GM21423 (cell line): ENCODE measurements around the gene ACOT11.
"Not testable (repeated sequence)": the region's sequence is repeated elsewhere in the genome, so short reads cannot be mapped to it uniquely, and the experiment has no call there.

ENCODE experiments used
- ATAC-seq: cut with Tn5 transposase; IDR thresholded peaks from one replicate; pipeline ENCODE4 v1.9.1; 2021; ENCODE audit warnings: mild to moderate bottlenecking, moderate library complexity; ENCODE audit not compliant: unreplicated experiment

The ACOT11 gene

DNA sequence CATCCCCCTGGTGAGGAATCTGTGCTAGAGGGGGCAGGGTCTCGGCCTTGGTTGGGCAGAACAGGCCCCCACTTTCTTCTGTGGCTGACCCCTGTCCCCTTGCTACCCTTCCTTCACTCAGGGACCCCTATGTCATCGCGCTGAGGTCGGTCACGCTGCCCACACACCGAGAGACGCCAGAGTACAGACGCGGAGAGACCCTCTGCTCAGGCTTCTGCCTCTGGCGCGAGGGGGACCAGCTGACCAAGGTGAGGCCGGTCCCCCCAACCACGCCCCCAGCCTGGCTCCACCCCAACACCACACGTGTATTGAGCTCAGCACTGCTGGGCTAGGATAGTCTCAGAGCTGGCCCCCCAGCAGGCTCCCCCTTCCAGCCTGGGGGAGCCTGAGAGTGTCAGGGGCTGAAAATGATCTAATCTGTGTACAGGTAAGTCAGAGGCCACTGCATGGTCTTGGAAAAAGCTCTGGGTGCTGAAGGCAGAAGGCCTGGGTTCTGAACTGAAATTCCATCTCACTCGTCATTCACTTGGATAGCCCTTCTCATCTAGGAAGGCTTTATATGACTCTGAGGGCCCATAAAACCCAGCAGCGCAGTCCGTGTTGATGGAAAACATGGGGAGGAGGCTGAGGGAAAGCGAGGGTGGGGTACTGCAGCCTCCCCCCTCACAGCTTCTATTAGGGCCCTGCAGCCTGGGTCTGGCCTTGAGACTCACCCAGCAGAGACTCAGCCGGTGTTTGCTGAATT is 60.0 kb downstream of the ACOT11 start:
- ATAC-seq: no peak

DNA sequence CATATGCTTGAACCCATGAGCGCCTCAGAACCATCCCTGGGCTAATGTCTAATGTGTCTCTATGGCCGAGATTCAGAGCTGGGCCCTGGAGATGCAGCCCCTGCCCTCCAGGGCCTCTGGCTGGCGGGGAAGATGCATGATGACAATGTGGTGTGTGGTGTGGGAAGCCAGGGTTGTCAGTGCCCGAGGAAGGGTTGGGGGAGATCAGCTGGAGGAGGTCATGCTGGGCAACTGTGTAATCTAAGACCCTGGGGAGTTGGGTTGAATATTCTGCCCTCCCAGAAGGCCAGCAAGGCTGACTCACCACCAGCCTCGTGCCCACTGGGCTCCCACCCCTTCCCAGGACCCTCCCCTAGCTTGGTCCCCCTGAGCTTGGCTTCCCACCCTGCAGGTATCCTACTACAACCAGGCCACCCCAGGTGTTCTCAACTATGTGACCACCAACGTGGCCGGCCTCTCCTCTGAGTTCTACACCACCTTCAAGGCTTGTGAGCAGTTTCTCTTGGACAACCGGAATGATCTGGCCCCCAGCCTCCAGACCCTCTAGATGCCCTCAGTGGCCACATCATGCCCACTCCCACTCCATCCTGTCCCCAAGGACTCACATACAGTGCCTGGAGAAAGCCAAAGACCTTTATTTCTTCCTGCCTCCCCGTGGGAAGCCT is 60.7 kb downstream of the ACOT11 start:
- ATAC-seq: no peak

DNA sequence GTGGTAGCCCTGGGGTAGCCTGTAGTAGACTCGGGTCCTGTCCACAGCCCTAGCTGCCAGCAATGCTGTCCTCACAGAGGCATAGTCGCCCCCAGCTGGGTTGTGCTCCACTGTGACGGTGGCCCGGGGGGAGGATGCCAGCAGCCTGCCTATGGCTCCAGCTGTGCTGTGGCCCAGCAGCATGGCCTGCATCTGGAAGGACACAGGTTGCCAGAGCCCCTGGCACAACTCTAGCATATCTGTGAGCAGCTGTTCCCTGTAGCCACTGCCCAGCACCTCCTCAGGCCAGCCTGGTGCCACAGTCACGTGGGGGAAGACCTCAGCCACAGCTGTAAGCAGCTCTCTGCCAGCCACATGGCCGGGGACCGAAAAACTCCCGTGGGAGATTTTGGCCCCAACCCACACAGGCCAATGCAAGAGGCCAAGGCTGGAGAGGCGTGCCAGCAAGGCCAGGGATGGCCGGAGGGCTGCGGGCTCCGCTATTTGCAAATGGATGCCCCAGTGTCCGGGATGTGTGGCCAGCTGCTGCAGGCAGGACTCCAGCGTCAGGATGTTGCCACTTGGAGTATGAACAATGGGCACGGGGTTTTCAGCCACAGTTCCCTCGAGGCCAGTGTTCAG is 61.4 kb downstream of the ACOT11 start:
- no peak for ATAC-seq

DNA sequence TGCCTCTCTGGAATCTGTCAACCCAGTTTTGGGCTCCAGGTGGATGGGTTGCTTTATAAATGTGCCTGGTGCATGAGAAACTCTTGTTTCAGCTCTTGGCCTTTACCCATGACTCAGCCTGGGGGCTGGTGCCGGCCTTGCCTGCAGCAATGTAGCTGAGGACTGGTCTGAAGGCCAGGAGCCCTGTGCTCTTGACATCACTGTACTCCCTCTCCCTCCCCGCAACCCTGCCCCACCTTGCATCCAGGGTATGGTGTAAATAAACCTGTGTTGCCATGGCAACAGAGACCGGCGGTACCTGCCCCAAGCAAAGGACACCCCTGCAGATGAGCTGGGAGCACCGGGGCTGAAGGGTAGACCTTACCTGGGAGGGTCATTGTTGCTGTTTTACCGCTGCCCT is 62.0 kb downstream of the ACOT11 start:
- no peak for ATAC-seq

DNA sequence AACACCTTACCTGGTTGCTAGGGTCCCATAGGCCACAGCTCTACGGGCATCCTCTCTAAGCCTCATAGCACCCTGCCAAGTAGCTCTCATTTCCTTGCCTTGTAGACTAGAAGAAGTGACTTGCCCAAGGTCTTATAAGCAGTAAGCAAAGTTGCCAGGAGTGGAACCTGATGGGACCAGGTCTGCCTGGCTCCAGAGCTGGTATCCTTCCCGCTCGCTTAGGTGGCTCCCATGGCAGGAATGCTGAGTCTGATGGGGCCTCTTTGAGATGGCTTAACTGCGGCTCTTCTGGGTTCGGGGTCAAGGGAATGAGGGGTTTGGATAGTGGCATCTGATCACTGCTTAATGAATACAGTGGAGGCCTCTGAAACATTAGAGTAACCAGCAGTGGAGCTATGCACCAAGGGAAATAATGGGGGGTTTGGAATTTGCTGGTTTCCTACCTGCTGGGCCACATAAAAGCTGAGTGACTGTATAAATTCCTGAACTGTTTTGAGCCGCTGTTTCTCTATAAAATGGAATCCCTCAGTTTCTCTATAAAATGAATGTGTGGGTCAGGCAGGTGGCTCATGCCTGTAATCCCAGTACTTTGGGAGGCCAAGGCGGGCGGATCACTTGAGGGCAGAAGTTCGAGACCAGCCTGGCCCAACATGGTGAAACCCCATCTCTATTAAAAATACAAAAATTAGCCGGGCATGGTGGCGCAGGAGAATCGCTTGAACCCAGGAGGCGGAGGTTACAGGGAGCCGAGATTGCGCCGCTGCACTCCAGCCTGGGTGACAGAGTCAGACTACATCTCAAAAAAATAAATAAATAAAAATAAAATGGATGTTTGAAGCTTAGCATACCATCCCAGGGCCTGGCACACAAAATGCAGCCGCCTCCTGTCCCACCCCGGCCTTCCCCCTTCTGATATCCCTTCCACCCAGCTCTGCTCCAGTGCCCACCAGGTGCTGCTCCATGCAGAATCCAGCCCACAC is 62.9 kb downstream of the ACOT11 start:
- no peak for ATAC-seq

DNA sequence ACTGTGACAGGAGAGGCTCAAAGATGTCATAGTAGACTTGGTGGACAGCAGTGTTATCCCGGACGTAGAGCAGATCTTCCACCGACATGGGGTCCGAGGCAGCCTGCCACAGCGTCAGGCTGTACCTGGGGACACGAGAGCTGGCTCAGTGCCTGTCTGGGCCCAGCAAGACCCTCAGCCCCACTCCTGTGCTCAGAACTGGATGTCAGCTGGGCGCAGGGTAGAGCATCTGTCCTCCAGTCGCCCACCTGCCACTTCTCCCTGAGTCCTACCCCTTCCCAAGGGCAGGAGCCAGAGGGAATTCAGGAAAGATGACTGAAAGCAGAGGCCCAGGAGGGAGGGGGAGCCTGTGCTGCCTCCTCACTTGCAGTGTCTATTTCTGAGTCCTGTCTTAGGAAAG is 63.6 kb downstream of the ACOT11 start:
- ATAC-seq: no peak

DNA sequence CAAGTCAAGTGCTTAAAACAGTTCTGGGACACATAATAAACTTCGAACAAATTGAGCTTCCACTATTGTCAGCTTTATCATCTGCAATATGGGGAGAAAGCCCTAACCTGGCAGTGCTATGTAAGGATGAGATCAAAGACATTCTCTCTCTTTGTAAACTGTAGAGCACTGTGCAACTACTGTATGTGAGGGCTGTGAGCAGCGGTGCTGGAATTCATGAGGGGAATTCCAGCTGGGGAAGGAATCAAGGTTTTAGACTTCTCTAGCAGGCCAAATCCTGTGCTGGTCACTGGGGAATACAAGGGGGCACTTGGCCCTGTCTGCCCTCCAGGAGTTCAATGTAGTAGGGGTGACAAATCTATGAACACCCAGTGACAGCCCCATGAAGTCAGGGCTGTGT is 66.0 kb downstream of the ACOT11 start:
- ATAC-seq: no peak

DNA sequence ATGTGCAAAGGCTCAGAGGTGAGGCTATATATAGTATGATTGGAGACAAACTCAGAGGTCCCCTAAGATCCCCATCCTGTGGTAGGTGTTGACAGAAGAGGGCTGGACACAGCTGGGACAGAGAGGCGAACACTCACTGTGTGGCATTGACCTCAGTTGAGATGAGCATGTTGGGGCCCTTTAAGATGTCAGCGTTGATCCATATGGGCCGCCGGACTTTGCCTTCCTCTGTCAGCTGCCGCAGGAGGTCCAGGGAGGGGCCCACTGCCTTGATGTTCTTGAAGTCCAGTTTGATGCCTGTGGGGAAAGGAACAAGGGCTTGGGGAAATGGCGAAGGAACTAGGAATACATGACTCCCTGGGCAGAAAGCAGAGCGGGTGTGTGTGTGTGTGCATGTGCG is 66.5 kb downstream of the ACOT11 start:
- no peak for ATAC-seq

DNA sequence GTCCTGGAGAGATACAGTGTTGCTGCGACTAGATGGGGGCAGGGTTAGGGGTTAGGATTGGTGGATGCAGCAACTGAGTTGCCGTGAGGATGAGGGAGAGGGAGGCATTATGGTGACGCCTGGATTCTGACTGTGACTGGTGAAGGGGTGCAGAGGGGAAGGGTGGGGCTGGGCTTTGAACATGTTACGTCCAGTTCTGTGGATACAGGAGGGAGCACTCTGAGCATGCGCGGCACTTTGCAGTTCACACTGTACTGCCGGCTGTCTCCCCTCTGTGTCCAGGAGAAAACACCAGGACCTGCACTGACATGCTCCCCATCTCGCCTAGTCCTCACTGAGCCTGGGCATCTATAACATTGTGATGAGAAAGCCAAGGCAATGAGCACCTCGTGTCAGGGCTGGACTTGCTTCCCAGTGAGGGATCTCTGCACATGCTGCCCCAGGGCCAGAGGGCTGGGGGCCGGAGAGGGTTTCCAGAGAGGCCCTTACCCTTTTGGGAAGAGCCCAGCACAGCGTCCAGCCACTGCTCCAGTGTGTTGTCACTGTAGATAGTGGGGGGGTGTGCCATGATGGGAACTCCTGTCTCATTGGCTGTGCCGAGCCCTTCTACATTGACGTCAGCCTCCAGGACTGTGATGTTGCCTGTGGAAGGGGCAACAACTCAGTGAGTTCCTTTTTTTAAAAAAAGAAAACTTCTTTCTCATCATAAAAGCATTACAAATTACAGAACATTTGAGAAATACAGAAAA is 67.7 kb downstream of the ACOT11 start:
- no peak for ATAC-seq

DNA sequence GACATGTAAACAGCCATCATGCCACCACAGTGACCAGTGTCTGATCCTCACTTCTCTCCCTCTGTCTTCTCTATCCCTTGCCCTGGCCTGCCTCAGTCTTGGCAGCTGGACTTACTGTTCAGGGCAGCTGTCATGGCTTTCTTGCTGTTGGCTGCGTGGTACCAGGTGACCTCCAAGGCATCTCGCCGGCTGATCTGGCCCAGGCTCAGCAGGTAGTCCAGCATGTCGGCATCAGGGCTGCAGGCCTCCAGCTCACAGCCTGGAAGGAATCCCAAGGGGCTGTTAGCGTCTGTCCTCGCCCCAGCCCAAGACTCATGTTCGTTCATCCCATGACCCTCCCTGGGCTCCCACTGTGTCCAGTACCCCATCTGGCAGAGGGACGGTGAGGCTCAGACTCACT is 71.7 kb downstream of the ACOT11 start:
- ATAC-seq: no peak

DNA sequence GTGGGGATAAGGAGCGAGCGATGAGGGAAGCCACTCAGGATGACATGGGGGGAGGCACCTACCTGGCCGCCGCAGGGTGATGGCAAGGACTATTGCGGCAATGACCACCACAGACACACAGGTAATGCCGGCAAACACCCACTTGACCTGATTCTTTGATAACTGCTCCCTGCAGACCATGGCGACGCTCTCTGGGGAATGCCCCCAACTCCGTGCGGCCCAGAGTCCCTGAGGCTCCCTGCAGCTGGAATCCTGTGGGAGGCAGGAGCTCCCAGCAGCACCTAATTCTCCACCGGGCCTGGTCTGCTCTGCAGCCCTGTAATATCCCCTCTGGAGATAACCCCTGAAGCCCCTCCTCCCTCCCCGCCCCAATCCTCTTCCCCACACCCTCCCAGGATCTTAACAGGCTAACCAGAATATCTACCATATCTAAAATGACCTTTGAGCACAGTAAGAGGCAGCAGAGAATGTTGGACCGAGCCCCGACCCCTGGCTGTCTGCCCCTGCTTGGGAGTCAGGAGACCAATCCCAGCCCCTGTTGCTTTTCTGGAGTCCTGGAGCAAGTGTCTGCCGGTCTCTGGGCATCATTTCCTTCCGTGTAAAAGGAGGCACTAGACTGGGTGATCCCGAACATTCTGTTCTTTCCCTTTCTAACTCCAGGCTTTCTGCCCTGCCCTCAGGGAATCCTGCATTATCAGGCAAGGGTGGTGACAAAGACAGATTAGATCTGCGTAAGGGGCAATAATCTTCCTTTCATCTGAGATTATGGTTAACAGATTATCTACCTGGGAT is 75.4 kb downstream of the ACOT11 start, which contains the start of gene FAM151A:
FAM151A (minus strand) TSS at position 310 of the 792 bp plus-strand sequence; CDS start at position 180, 130 bp downstream.
- no peak for ATAC-seq

DNA sequence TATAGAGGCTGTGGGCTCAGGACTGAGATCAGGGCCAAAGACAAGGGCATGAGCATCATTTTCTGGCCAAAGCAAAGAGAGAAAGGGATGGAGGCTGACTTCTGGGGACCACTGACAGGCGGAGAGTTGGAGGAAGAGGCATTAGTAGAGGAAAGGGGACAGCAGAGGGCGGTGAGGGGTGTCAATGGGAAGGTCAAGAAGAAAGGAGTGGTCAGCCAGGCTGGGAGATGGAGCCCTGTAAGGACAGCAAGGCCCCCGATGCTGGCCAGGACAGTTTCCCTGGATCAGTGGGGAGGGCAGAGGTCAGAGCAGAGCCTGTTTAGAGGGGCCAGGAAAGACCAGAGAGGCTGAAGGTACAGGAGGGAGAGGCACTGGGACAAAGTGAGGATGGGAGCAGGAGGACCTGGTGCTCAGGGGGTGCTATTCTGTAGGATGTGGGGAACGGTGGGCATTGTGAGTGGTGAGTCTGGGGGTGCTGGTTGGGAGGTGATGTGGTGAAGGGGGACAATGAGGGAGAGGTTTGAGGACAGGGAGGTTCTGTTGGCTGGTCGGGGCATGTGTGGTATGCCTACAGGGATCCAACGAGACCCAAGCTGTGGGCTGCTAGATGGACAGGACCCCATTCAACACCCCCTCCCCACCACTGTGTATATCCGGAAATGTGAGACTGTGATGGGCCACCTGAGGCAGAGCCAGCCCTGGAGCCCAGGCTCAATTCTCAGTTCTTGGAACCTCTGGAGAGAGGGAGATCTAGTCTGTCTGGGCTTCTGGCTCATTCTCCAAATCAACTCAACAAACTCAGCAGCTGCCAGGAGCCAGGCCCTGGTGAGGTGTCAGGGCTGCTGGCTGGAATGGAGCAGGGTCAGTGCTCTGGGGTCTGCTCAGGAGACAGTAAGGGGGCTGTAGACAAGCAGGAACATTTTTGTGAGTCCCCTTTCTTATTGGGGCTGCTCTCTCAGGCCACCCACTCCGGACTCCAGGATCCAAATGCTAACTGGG is 76.7 kb downstream of the ACOT11 start:
- no peak for ATAC-seq

DNA sequence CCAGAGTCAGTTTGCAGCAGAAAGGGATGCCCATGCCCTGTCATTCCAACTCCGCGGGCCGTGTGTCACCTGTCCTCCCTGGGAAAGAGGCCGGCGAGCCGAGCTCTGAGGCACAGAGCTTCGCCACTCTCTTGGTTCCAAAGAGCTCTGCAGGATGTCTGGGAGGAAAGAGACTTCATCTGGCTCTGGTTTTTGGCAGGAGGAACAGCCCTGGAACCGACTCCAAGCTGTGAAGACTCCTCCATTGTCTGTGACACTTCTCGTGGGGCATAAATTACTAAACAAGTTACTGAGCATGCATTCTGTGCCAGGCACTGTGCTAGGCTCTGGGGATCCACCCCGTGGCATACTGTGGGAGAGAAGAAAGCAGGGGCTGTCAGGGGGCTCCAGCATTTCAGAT is 79.2 kb downstream of the ACOT11 start:
- ATAC-seq: no peak

DNA sequence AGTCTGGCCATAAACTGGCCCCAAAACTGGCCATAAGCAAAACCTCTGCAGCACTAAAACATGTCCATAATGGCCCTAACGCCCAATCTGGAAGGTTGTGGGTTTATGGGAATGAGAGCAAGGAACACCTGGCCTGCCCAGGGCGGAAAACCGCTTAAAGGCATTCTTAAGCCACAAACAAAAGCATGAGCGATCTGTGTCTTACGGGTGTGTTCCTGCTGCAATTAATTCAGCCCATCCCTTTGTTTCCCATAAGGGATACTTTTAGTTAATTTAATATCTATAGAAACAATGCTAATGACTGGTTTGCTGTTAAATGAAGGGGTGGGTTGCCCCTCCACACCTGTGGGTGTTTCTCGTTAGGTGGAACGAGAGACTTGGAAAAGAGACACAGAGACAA is 87.8 kb downstream of the ACOT11 start:
- ATAC-seq: not testable (repeated sequence)

DNA sequence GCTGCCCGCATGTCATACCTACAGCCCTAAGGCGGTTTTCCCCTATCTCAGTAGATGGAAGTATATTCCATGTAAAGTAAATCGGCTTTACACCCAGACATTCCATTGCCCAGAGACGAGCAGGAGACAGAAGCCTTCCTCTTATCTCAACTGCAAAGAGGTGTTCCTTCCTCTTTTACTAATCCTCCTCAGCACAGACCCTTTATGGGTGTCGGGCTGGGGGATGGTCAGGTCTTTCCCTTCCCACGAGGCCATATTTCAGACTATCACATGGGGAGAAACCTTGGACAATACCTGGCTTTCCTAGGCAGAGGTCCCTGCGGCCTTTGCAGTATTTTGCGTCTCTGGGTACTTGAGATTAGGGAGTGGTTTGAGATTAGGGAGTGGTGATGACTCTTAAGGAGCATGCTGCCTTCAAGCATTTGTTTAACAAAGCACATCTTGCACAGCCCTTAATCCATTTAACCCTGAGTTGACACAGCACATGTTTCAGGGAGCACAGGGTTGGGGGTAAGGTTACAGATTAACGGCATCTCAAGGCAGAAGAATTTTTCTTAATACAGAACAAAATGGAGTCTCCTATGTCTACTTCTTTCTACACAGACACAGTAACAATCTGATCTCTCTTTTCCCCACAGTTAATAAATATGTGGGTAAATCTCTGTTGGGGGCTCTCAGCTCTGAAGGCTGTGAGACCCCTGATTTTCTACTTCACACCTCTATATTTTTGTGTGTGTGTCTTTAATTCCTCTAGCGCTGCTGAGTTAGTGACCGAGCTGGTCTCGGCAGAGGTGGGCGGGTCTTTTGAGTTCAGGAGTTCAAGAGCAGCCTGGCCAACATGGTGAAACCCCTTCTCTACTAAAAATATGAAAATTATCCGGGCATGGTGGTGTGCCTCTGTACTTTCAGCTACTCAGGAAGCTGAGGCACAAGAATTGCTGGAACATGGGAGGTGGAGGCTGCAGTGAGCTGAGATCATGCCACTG is 88.7 kb downstream of the ACOT11 start:
- ATAC-seq: not testable (repeated sequence)

DNA sequence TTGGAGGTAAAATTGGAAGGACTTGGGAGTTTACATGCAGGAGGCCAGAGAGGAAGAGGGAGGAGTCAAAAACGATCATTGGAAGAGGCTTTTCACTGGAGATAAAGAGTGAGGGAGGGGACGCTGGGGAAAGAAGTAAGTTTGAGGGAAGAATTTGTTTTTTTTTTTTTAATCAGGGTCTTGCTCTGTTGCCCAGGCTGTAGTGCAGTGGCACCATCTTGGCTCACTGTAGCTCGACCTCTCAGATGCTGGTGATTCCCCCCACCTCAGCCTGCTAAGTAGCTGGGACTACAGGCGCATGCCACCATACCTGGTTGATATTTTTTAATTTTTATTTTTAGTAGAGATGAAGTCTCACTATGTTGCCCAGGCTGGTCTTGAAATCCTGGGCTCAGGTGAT is 92.3 kb downstream of the ACOT11 start:
- no peak for ATAC-seq
